ENCODE results near the gene CCNG2. TPM values are rescaled to one million over a fixed set of nuclear protein-coding genes. Genes with fewer than 3 reads are reported as not detected.
A peak's percentile ranks its signal among the peaks of the same experiment; 100 is the strongest.

Gene CCNG2
- total and polyA plus RNA-seq, 10 of the 15 experiments (the other 5 are each of a cell fraction or from before 2014, with no cell fraction given): 1.9 to 70.6 (median 5.9) TPM

- TF ChIP-seq CEBPB (IDR thresholded peaks at IDR 0.05; ENCODE audit: borderline replicate concordance in 1 of 2, low read depth in 2 of 2, low read length in 2 of 2) (peak in 1 of 2 experiments; percentile 90; a peak in 2 of 4 replicates), SREBF1 (IDR thresholded peaks at IDR 0.05; ENCODE audit: low read length) (no peak), ZBTB33 (IDR thresholded peaks at IDR 0.05) (no peak), EZH2 (IDR thresholded peaks at IDR 0.05; ENCODE audit: borderline replicate concordance, control insufficient read depth, low read depth, low read length) (no peak), PAX5 (IDR thresholded peaks at IDR 0.05; ENCODE audit: borderline replicate concordance, low read depth, low read length) (no peak), SP1 (IDR thresholded peaks at IDR 0.05; ENCODE audit: low read depth, low read length) (peak; percentile 23), LARP7 (IDR thresholded peaks at IDR 0.05) (0 out of 2 replicates have a peak, but pooled peaks have one; percentile 24), SIN3A (IDR thresholded peaks at IDR 0.05; ENCODE audit: low read depth, low read length) (peak; percentile 69), MXI1 (IDR thresholded peaks at IDR 0.05; ENCODE audit: low read depth, low read length) (peak; percentile 87), CUX1 (IDR thresholded peaks at IDR 0.05; ENCODE audit: insufficient replicate concordance, low read depth, low read length) (no peak), SMARCA5 (IDR thresholded peaks at IDR 0.05) (peak; percentile 73; the same call in 1 of the 2 replicates), MYB (IDR thresholded peaks at IDR 0.05; ENCODE audit: borderline replicate concordance, low read depth, low read length) (no peak), MTA2 (IDR thresholded peaks at IDR 0.05; ENCODE audit: low read depth) (0 out of 2 replicates have a peak, but pooled peaks have one; percentile 23), NKRF (conservative IDR thresholded peaks at IDR 0.05) (peak; percentile 90), PKNOX1 (IDR thresholded peaks at IDR 0.05) (no peak; the same call in 1 of the 2 replicates), IKZF1 (conservative IDR thresholded peaks at IDR 0.05) (peak; percentile 21; the same call in 1 of the 2 replicates), TCF3 (IDR thresholded peaks at IDR 0.05; ENCODE audit: borderline replicate concordance, insufficient read depth, low read depth, low read length) (0 out of 2 replicates have a peak, but pooled peaks have one; percentile 11)
These were observed 966 bp downstream of the CCNG2 start (continued) for GRCh38 chr4:77157859-77158486.

Measured in GM12878 (cell line).